Gastrocnemius medialis (tissue), 4 donors: ENCODE data around the gene TMEM143.

Source experiments
- POLR2A ChIP-seq, 2 donors: fragments of 450-650 bp; IDR thresholded peaks; one replicate each; pipeline ENCODE4 v1.6.1; 2017; ENCODE audit warnings: antibody characterized with exemption in 2 of 2, mild to moderate bottlenecking in 2 of 2, moderate library complexity in 2 of 2
- TF ChIP-seq, protein P1 (sequence below), 5 experiments: fragments of 450-650 bp in 3 of 5; fragments of 200-600 bp in 2 of 5; sonication (generic) in 2 of 5; IDR thresholded peaks in 4 of 5; conservative IDR thresholded peaks in 1 of 5; 1 replicate in 4 of 5; 2 replicates in 1 of 5; pipeline ENCODE4 v1.5.1; 2016 to 2019; ENCODE audit warnings: antibody characterized with exemption in 5 of 5, mild to moderate bottlenecking in 3 of 5, moderate library complexity in 3 of 5

DNA sequence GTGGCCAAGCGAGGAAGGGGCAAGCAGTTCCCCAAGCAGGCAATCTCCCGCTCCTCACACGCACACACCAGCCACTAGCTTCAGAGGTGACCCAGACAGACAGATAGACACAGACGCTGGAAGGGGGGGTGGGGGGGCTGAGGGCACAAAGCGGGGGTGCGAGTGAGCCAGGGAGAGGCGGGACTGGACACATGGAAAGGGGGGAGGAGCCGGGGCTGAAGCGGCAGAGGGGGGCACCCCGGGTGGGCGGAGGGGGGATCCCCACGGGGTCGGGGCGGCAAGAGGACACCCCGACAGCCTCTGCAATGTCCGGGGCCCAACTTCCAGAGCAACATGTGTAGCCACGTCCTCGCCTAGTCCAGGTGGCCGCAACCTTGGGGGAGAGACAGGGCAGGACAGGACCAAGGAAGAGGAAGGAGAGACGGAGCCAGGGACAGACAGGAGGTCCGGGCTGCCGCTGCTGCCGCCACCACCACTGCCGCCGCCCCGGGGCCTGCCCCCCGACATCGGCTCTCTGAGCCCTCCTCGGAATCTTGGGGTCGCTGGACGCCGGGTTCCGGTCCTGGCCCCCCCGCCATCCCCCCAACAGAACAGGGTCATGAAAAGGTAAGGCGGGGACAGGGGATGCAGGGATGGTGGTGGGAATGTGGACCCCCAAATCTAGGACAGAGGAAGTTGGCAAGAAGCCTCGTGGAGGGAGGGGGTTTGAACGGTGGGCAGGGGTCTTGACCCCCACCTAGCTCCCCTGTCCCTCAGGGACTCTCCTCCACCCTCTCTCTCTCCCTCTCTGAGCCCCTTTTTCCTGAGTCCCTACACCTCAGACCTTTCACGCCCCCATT lies 30.8 kb upstream of the TMEM143 start:
- TF ChIP-seq, protein P1, sequence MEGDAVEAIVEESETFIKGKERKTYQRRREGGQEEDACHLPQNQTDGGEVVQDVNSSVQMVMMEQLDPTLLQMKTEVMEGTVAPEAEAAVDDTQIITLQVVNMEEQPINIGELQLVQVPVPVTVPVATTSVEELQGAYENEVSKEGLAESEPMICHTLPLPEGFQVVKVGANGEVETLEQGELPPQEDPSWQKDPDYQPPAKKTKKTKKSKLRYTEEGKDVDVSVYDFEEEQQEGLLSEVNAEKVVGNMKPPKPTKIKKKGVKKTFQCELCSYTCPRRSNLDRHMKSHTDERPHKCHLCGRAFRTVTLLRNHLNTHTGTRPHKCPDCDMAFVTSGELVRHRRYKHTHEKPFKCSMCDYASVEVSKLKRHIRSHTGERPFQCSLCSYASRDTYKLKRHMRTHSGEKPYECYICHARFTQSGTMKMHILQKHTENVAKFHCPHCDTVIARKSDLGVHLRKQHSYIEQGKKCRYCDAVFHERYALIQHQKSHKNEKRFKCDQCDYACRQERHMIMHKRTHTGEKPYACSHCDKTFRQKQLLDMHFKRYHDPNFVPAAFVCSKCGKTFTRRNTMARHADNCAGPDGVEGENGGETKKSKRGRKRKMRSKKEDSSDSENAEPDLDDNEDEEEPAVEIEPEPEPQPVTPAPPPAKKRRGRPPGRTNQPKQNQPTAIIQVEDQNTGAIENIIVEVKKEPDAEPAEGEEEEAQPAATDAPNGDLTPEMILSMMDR (IDR thresholded peaks at IDR 0.05 in 4 of 5, conservative IDR thresholded peaks at IDR 0.05 in 1 of 5), result no peak
- no peak for TF ChIP-seq POLR2A (IDR thresholded peaks at IDR 0.05)
